ENCODE results near the gene NHS. TPM values are rescaled to one million over a fixed set of nuclear protein-coding genes. Genes with fewer than 3 reads are reported as not detected.

The NHS gene
- total and polyA plus RNA-seq, 10 donors: 0.32 to 3.1 (median 2.1) TPM

GRCh38 chrX:17432158-17432557 is 57.2 kb downstream of the NHS start:
- TF ChIP-seq CTCF (IDR thresholded peaks at IDR 0.05 in 8 of 11, conservative IDR thresholded peaks at IDR 0.05 in 3 of 11) (no peak), POLR2A (IDR thresholded peaks at IDR 0.05) (no peak)
- Histone ChIP-seq H3K36me3 (no peaks in the 10 kb centered on the region), H3K27ac (no peak overlapping the region), H3K9me3 (no peaks in the 10 kb centered on the region), H3K4me3 (no peak overlapping the region), H3K27me3 (replicated peaks in 1 of 7) (no peaks in the 10 kb centered on the region), H3K4me1 (no peaks in the 10 kb centered on the region)
- DNase-seq: no peak
- 10 to 50% (median 42%) methylated on average over 1 of the region's 1 CpG for WGBS, 5 donors
- intact Hi-C loops (cut with DNase I; ENCODE audit: low total_unique reads): no loop called here

- peaks cover 0 to 6% (median 0%) of the 10 kb centered on the region in 7 donors for H3K27me3 ChIP-seq (replicated peaks in 1 of 7)
- intact Hi-C loops (cut with DNase I; ENCODE audit: low total_unique reads): no loop called here
- TF ChIP-seq POLR2AphosphoS5 (IDR thresholded peaks at IDR 0.05) (no peak), CTCF (IDR thresholded peaks at IDR 0.05 in 8 of 11, conservative IDR thresholded peaks at IDR 0.05 in 3 of 11) (no peak), POLR2A (IDR thresholded peaks at IDR 0.05) (no peak)
- H3K36me3 ChIP-seq: no peaks in the 10 kb centered on the region
- H3K9me3 ChIP-seq: no peaks in the 10 kb centered on the region
- H3K4me3 ChIP-seq: no peak overlapping the region
- no peak overlapping the region for H3K27ac ChIP-seq
- DNase-seq: no peak
- H3K4me1 ChIP-seq: no peaks in the 10 kb centered on the region
- 76 to 96% (median 91%) methylated on average over 3 of the region's 3 CpGs for WGBS, 5 donors
These were observed 59.0 kb downstream of the NHS start for GRCh38 chrX:17433965-17434364.

GRCh38 chrX:17435476-17435875 is 60.5 kb downstream of the NHS start:
- no peak for DNase-seq
- intact Hi-C loops (cut with DNase I; ENCODE audit: low total_unique reads): no loop called here
- H3K4me1 ChIP-seq: no peaks in the 10 kb centered on the region
- H3K36me3 ChIP-seq: no peaks in the 10 kb centered on the region
- 59 to 82% (median 71%) methylated on average over 3 to 4 of the region's 4 CpGs for WGBS, 5 donors
- H3K4me3 ChIP-seq: no peak overlapping the region
- TF ChIP-seq CTCF (IDR thresholded peaks at IDR 0.05 in 8 of 11, conservative IDR thresholded peaks at IDR 0.05 in 3 of 11) (no peak), POLR2A (IDR thresholded peaks at IDR 0.05) (no peak), POLR2AphosphoS5 (IDR thresholded peaks at IDR 0.05) (no peak)
- no peak overlapping the region for H3K27ac ChIP-seq
- peaks cover 0 to 6% (median 0%) of the 10 kb centered on the region in 7 donors for H3K27me3 ChIP-seq (replicated peaks in 1 of 7)
- no peaks in the 10 kb centered on the region for H3K9me3 ChIP-seq

GRCh38 chrX:17438221-17438620 is 63.2 kb downstream of the NHS start:
- WGBS, 5 donors: 80 to 95% (median 89%) methylated on average over 6 of the region's 6 CpGs
- no peak for DNase-seq
- H3K4me1 ChIP-seq: no peaks in the 10 kb centered on the region
- H3K4me3 ChIP-seq: no peak overlapping the region
- intact Hi-C loops (cut with DNase I; ENCODE audit: low total_unique reads): no loop called here
- H3K9me3 ChIP-seq: no peaks in the 10 kb centered on the region
- H3K27me3 ChIP-seq (replicated peaks in 1 of 7): peaks cover 0 to 6% (median 0%) of the 10 kb centered on the region in 7 donors
- H3K27ac ChIP-seq: no peak overlapping the region
- H3K36me3 ChIP-seq: no peaks in the 10 kb centered on the region
- TF ChIP-seq POLR2AphosphoS5 (IDR thresholded peaks at IDR 0.05) (no peak), CTCF (IDR thresholded peaks at IDR 0.05 in 8 of 11, conservative IDR thresholded peaks at IDR 0.05 in 3 of 11) (no peak)
